Astrocyte (in vitro differentiated cells and primary cell): ENCODE data around the gene PTPRN2. TPM values are rescaled to one million over a fixed set of nuclear protein-coding genes. Genes with fewer than 3 reads are reported as not detected.

ENCODE experiments used
- DNase-seq: peaks from one replicate; pipeline ENCODE4 v3.0.0-alpha.2; 2010; ENCODE audit warnings: low read depth
- FAIRE-seq: peaks from 2 replicates; lab custom pipeline; 2011; peaks lifted over from hg19 to GRCh38; lab: Jason Lieb, UNC
- H2AFZ ChIP-seq: 2 replicates; pipeline ENCODE4 v1.6.0; 2012; ENCODE audit warnings: low read depth, low read length, inconsistent platforms
- H3K27ac ChIP-seq: 2 replicates; pipeline ENCODE4 v1.5.1; 2011; ENCODE audit warnings: low read depth, low read length, inconsistent platforms
- H3K27me3 ChIP-seq: 2 replicates; pipeline ENCODE4 v1.6.0; 2011; ENCODE audit warnings: low read length, inconsistent platforms; ENCODE audit not compliant: insufficient read depth
- H3K36me3 ChIP-seq: 2 replicates; pipeline ENCODE4 v1.5.1; 2011; ENCODE audit warnings: low read length, inconsistent platforms; ENCODE audit not compliant: insufficient read depth
- H3K4me1 ChIP-seq: 2 replicates; pipeline ENCODE4 v1.5.1; 2011; ENCODE audit warnings: low read length, inconsistent platforms; ENCODE audit not compliant: insufficient read depth
- H3K4me2 ChIP-seq: 2 replicates; pipeline ENCODE4 v1.6.0; 2012; ENCODE audit warnings: low read length, inconsistent platforms
- H3K4me3 ChIP-seq: 2 replicates; pipeline ENCODE4 v1.5.1; 2011; ENCODE audit warnings: low read depth, mild to moderate bottlenecking, low read length, inconsistent platforms; ENCODE audit not compliant: insufficient read depth
- H3K79me2 ChIP-seq: 2 replicates; pipeline ENCODE4 v1.6.0; 2012; ENCODE audit warnings: mild to moderate bottlenecking, low read length, inconsistent platforms; ENCODE audit not compliant: insufficient read depth
- H3K9ac ChIP-seq: 2 replicates; pipeline ENCODE4 v1.6.0; 2012; ENCODE audit warnings: mild to moderate bottlenecking, low read length, inconsistent platforms
- H3K9me3 ChIP-seq: 2 replicates; pipeline ENCODE4 v1.5.1; 2012; ENCODE audit warnings: low read depth, mild to moderate bottlenecking, low read length, inconsistent platforms; ENCODE audit not compliant: insufficient read depth
- H4K20me1 ChIP-seq: 2 replicates; pipeline ENCODE4 v1.6.0; 2012; ENCODE audit warnings: low read length, inconsistent platforms; ENCODE audit not compliant: insufficient read depth
- H3K27ac Mint-ChIP-seq: one replicate; pipeline ENCODE4 v1.8.0; 2021; ENCODE audit warnings: mild to moderate bottlenecking, mixed read lengths; ENCODE audit not compliant: unreplicated experiment
- H3K27me3 Mint-ChIP-seq: one replicate; pipeline ENCODE4 v1.8.0; 2021; ENCODE audit warnings: low read depth, mixed read lengths; ENCODE audit not compliant: unreplicated experiment
- H3K36me3 Mint-ChIP-seq: one replicate; pipeline ENCODE4 v1.8.0; 2021; ENCODE audit warnings: low read depth, mixed read lengths; ENCODE audit not compliant: unreplicated experiment
- H3K4me1 Mint-ChIP-seq: one replicate; pipeline ENCODE4 v1.8.0; 2021; ENCODE audit warnings: low read depth, mixed read lengths; ENCODE audit not compliant: unreplicated experiment
- H3K4me3 Mint-ChIP-seq: one replicate; pipeline ENCODE4 v1.8.0; 2021; ENCODE audit warnings: mild to moderate bottlenecking, moderate library complexity, mixed read lengths; ENCODE audit not compliant: unreplicated experiment
- H3K9me3 Mint-ChIP-seq: one replicate; pipeline ENCODE4 v1.8.0; 2021; ENCODE audit warnings: mild to moderate bottlenecking, mixed read lengths; ENCODE audit not compliant: unreplicated experiment
- EZH2 ChIP-seq: IDR thresholded peaks from 2 replicates; pipeline ENCODE4 v1.6.1; 2012; ENCODE audit warnings: mild to moderate bottlenecking, low read length, inconsistent platforms; ENCODE audit not compliant: insufficient read depth
- total RNA-seq: library from RNA; stranded (reverse); gene quantifications from 2 replicates; pipeline ENCODE4 v1.2.1, GENCODE V29; 2021
- TF ChIP-seq, protein P1 (sequence below): IDR thresholded peaks from 2 replicates; pipeline ENCODE4 v1.5.1; 2011; ENCODE audit warnings: low read depth, mild to moderate bottlenecking, inconsistent platforms, low read length, moderate library complexity; ENCODE audit not compliant: insufficient read depth

The PTPRN2 gene
- total RNA-seq, 1 donor from 2014 or later: 0.09 TPM

DNA sequence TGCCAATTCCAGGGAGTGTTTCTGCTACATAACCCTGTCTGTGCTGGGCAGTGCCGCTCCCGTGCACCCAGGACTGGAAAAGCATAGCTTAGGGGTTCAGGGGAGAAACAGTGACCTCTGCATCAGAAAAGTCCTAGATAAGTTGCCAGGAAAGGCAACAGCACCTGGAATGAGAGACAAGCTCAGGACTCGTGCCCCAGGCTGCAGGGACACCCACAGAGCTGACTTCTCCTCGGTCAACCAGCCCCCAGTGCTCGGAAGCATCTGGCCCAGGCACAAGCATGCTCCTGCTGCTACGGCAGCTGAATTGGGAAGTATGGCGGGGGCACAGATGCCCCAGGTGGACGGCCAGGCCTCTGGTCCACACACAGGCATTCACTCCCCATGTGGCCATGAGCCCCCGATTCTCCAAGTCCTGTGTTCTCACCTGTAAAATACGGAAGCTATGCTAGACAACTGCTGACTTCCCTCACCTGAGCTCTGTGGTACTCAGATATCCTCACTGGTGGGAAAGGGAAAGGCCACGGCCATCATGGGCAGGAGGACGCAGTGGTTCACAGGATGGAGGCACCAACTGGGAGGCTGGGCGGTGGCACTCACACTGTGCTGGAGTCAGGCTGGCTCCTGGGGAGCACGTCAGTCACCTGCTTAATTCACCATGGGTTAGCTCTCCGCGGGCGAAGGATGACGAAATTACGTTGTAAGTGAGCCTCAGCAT, 220.5 kb downstream of the PTPRN2 start:
- Histone ChIP-seq H3K4me2 (no peak overlapping the region), H2AFZ (no peak overlapping the region), H3K4me1 (no peaks in the 10 kb centered on the region), H3K36me3 (no peaks in the 10 kb centered on the region), H3K4me3 (no peak overlapping the region), H3K9ac (no peak overlapping the region), H3K27ac (no peak overlapping the region), H3K79me2 (no peaks in the 10 kb centered on the region), H4K20me1 (no peaks in the 10 kb centered on the region), H3K9me3 (peaks cover 8% of the 10 kb centered on the region), H3K27me3 (no peaks in the 10 kb centered on the region)
- no peak for FAIRE-seq
- no peaks in the 10 kb centered on the region for H3K27me3 Mint-ChIP-seq
- no peak for TF ChIP-seq EZH2
- TF ChIP-seq, protein P1, sequence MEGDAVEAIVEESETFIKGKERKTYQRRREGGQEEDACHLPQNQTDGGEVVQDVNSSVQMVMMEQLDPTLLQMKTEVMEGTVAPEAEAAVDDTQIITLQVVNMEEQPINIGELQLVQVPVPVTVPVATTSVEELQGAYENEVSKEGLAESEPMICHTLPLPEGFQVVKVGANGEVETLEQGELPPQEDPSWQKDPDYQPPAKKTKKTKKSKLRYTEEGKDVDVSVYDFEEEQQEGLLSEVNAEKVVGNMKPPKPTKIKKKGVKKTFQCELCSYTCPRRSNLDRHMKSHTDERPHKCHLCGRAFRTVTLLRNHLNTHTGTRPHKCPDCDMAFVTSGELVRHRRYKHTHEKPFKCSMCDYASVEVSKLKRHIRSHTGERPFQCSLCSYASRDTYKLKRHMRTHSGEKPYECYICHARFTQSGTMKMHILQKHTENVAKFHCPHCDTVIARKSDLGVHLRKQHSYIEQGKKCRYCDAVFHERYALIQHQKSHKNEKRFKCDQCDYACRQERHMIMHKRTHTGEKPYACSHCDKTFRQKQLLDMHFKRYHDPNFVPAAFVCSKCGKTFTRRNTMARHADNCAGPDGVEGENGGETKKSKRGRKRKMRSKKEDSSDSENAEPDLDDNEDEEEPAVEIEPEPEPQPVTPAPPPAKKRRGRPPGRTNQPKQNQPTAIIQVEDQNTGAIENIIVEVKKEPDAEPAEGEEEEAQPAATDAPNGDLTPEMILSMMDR: no peak
- no peak overlapping the region for H3K27ac Mint-ChIP-seq
- H3K36me3 Mint-ChIP-seq: no peaks in the 10 kb centered on the region
- H3K4me1 Mint-ChIP-seq: no peaks in the 10 kb centered on the region
- no peak overlapping the region for H3K4me3 Mint-ChIP-seq
- H3K9me3 Mint-ChIP-seq: peaks cover 22% of the 10 kb centered on the region
- DNase-seq: no peak

DNA sequence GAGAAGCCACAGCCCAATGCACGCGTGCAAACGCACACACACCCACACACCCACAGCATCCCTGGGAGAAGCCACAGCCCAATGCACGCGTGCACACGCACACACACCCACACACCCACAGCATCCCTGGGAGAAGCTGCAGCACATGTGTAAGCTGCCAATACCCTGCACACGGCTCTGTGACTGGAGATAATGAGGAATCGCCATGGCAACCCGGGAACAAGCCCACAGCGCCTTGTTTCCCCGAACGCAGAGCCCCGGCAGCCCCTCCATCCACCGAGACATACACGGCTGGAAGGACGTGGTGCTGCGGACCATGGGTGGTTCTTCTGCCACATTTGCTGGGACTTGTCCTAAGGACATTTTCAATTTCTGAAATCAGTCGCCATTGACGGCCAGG, 221.3 kb downstream of the PTPRN2 start:
- H3K27me3 Mint-ChIP-seq: no peaks in the 10 kb centered on the region
- no peak overlapping the region for H3K4me3 Mint-ChIP-seq
- peaks cover 28% of the 10 kb centered on the region for H3K9me3 Mint-ChIP-seq
- no peak for TF ChIP-seq EZH2
- TF ChIP-seq, protein P1: no peak
- Histone ChIP-seq H3K9ac (no peak overlapping the region), H3K4me1 (no peaks in the 10 kb centered on the region), H3K27me3 (no peaks in the 10 kb centered on the region), H3K9me3 (peaks cover 8% of the 10 kb centered on the region), H2AFZ (no peak overlapping the region), H3K4me2 (no peak overlapping the region), H3K4me3 (no peak overlapping the region), H3K27ac (no peak overlapping the region), H3K79me2 (no peaks in the 10 kb centered on the region), H4K20me1 (no peaks in the 10 kb centered on the region), H3K36me3 (no peaks in the 10 kb centered on the region)
- no peak for FAIRE-seq
- no peaks in the 10 kb centered on the region for H3K4me1 Mint-ChIP-seq
- DNase-seq: no peak
- no peak overlapping the region for H3K27ac Mint-ChIP-seq
- H3K36me3 Mint-ChIP-seq: no peaks in the 10 kb centered on the region

DNA sequence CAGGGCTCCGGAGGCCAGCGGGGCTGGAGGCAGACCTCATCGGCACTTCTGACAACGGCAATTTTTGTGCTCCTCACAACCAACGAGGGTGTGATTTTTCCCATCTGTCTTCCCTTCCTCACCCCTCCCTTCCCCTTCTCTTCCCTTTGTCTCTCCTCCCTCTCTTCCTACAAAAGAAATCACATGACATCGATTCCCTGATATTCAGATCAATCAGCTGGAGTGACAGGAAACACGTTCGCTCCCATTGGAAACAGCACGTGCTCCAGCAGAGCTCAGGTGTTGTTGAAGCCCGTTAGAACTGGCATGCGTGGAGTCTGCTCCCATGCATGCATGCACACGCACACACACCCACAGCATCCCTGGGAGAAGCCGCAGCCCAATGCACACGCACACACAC, 222.4 kb downstream of the PTPRN2 start:
- Mint-ChIP-seq H3K4me3 (no peak overlapping the region), H3K27me3 (no peaks in the 10 kb centered on the region), H3K9me3 (peaks cover 29% of the 10 kb centered on the region), H3K36me3 (no peaks in the 10 kb centered on the region), H3K4me1 (no peaks in the 10 kb centered on the region), H3K27ac (no peak overlapping the region)
- TF ChIP-seq, protein P1: no peak
- TF ChIP-seq EZH2: no peak
- Histone ChIP-seq H3K4me2 (no peak overlapping the region), H3K79me2 (no peaks in the 10 kb centered on the region), H3K9me3 (peaks cover 11% of the 10 kb centered on the region), H3K27ac (no peak overlapping the region), H3K27me3 (no peaks in the 10 kb centered on the region), H2AFZ (no peak overlapping the region), H3K9ac (no peak overlapping the region), H3K4me3 (no peak overlapping the region), H4K20me1 (no peaks in the 10 kb centered on the region), H3K36me3 (no peaks in the 10 kb centered on the region), H3K4me1 (no peaks in the 10 kb centered on the region)
- no peak for DNase-seq
- no peak for FAIRE-seq
